ELF-1 (cell line): ENCODE results near the gene RUNX2.
"Not testable (repeated sequence)": the region's sequence is repeated elsewhere in the genome, so short reads cannot be mapped to it uniquely, and the experiment has no call there.

Source experiments
- DNase-seq: peaks from one replicate; pipeline ENCODE4 v3.0.0-alpha.2; 2016; ENCODE audit warnings: low read depth, low spot score

Gene RUNX2

GRCh38 chr6:45668705-45669104 lies 340.6 kb downstream of the RUNX2 start:
- no peak for DNase-seq

- DNase-seq = not testable (repeated sequence)
These were observed 345.0 kb downstream of the RUNX2 start for GRCh38 chr6:45673167-45673566.

GRCh38 chr6:45675166-45675565 lies 347.0 kb downstream of the RUNX2 start:
- DNase-seq = peak; percentile 50

DNA sequence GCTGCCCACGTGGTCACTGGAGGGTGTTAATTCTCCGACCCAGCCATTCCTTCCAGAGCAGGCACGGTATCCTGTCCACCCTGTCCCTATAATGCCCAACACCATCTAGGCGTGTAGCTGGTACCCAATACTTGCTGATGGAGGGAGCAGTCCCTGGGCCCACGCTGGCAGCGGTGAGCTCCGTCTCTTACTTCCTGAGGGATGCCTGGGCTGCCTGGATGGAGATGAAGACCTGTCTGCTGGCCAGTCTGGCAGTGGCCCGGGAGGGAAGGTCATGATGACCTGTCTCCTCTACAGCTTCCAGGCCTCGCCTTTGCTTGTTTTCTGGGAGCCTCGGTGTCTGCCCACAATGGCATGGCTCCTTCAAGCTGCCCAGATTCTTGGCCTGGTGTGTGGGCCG lies 347.5 kb downstream of the RUNX2 start:
- no peak for DNase-seq

DNA sequence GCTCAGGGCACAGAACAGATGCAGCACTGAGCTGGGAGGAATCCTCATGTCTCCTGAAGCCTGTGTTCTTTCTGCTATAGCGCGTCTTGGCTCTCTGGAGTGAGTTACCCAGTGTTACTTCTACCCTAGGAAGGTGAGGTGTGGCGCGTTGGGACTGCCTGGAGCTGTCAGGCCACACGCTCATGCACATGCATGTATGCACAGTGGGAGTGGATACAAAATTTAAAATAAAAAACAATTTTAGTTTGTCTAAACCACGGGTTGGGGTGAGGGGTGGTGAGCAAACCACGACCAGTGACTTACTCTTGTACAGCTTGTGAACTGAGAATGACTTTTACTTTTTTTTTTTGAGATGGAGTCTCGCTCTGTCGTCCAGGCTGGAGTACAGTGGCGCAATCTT lies 348.2 kb downstream of the RUNX2 start:
- no peak for DNase-seq

- no peak for DNase-seq
These were observed 349.5 kb downstream of the RUNX2 start for GRCh38 chr6:45677381-45678284.

DNA sequence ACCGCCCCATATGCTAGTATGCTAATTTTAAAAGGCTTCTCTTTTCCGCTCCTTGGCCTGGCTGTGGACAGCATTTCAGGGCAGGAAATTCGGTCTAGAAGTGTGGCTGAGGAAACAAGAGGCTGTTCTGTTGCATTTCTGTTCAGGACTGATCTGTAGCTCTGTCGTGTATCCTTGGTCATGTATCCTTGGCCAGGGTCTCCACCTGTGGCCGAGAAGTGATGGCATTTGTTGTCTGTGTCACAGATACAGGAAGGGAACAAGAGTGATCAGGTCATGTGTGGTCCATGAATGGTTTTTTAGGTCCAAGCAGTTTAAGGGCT lies 350.1 kb downstream of the RUNX2 start:
- DNase-seq = no peak

GRCh38 chr6:45679163-45679562 lies 351.0 kb downstream of the RUNX2 start:
- no peak for DNase-seq

DNA sequence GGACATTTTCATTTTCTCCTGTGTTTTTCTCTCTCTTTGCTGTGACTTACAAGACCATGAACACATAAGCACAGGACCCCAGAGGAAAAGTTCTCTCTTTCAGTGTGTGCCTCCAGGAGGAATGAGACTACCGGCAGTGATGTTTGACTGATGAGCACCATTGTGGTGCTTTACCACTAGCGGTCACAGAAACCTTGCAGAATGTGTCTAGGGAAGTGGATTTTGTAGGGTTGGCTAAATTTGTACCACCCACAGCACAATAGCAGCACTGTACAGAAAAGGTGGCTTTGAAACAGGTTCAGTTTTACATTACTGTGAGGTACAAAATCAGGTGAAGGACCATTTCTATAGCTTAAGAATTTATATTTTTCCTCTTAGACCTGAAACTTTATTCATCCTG lies 351.5 kb downstream of the RUNX2 start:
- DNase-seq = no peak

GRCh38 chr6:45681860-45682511 lies 353.9 kb downstream of the RUNX2 start:
- DNase-seq = peak; percentile 24

DNA sequence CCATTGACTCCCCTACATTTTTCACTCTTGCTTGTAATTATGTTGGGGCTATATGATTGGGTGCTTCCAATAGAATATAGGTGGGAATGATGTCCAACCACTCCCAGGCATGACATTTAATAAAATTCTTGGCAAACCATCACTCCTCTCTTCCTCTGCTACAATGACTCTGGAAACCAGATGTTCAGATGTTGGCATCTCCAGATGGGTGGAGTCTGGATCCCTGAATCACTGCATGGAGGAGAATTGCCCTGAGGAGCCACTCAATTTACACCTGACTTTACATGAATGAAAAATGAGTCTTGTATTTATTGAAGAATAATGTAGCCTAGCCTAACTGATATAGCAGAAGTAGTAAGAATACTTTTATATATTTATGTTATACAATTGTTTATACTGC lies 356.3 kb downstream of the RUNX2 start:
- DNase-seq = no peak

DNA sequence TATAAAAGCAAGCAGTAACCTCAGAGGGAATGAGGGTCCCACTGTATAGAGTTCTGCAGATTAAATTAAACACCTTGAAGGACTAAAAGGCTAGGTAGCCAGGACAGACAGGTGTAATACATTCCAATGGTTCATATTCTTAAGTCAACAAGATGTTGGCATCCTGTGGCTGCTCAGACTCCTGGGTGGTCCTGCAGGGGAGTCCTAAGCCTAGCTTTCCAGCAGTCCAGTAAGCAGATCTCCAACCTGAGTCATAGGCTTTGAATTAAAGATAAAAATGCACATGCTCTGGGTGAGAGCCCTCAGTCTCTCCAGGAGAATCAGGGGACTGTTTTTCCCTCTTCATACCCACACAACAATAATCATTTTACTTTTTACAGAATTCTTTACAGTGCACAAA lies 356.9 kb downstream of the RUNX2 start:
- DNase-seq = no peak

- DNase-seq = no peak
These were observed 358.9 kb downstream of the RUNX2 start for GRCh38 chr6:45686841-45687569.

- DNase-seq = no peak
These were observed 359.4 kb downstream of the RUNX2 start for GRCh38 chr6:45687570-45687969.

DNA sequence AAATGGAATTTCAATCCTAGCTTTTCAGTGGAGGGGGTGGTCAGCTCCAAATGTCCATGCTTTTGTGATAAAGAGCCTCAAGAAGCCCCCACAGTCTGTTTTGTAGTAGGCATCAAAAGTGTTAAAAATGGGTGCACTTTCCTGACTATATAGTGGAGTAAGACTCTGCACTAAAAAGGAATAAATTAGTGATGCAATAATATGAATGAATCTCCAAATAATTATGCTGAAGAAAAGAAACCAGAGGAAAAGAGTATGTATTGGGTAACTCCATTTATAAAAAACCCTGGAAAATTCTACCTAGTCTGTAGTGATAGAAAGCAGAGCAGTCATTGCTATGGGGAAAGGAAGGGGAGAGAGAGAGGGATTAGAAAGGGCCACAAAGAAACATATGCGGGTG lies 360.1 kb downstream of the RUNX2 start:
- no peak for DNase-seq

DNA sequence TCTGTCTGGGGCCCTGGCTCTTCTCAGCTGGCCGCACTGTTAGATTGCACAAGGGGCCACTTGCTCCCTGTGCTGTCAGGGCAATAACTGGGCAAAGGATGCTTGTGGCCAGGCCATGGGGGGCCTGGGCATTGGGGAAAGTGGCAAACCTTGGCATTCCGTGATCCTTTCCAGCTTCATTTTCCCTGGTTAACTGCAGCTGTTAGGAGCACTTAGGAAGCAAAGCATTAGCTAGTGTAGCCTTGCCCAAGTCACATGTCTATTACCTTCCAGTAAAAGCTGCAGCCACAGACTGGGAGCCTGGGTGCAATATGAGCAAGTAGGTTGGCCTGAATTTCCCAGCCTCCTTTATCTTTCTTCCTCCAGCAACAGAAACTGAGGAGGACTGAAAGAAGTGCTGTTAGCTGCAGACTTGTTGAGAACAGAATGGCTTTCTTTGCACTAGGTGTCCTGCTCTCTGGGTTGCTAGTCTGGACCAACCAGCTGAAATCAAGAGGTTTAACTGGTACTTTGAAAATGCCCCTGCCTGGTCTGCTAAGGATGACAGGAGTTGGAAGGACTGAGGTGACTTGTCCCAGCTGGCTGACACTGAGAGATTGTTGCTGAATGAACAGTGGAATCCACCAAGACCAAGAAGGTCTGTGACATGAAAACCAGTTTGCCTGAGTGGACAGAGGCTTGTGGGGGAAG lies 361.9 kb downstream of the RUNX2 start:
- no peak for DNase-seq

- DNase-seq = no peak
These were observed 362.7 kb downstream of the RUNX2 start for GRCh38 chr6:45690846-45691245.

DNA sequence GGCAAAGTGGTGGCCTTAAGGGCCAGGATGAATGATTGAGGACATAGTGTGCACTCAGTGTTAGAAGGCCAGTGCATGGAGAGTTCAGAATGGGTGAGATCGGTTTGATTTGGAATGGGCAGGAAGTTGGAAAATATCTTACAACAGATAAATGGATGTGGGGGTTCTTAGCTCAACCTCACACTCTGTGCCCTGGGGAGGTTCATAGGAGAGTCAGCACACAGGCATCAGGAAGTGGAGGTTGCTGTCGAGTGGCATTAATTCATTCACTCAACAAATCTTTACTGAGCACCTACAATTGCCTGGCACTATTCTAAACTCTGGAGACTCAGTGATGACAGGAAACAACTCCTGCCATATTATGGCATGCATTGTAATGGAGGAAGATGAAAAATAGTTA lies 363.3 kb downstream of the RUNX2 start:
- no peak for DNase-seq

DNA sequence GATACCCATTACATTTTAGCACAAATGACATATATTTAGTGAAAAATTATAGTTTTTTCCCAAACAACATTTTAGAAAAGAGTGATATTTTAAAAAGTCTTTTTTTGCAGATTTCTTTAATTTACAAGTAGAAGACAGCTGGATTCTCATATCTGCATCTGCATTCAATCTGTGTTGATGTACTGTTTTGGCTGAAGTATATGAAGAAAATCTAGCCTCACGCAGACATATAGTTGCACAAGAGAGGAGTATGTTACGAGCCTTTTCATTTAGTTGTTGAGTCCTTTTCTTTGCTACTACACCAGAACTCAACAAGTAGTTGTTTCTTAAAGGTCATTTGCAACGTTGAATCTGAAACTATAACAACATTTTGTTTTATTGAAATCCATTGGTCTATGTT lies 363.9 kb downstream of the RUNX2 start:
- DNase-seq = no peak

DNA sequence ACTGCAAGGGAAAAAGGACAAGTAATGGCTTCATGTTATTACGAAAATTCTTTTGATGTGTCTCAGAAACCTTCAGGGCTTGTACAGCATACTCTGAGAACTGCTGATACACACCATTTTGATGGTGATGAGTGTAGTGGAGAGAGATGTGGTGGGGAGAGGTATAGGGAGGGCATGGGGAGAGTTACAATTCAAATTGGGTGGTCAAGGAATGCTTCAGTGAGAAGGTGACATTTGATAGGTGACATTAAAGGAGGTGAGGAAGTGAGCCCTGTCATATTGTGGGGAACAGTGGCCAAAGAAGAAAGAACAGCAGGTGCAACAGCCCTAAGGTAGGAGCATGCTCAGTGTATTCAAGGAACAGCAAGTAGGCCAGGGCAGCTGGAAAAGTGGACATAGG lies 368.6 kb downstream of the RUNX2 start:
- no peak for DNase-seq

GRCh38 chr6:45697605-45698004 lies 369.5 kb downstream of the RUNX2 start:
- no peak for DNase-seq

DNA sequence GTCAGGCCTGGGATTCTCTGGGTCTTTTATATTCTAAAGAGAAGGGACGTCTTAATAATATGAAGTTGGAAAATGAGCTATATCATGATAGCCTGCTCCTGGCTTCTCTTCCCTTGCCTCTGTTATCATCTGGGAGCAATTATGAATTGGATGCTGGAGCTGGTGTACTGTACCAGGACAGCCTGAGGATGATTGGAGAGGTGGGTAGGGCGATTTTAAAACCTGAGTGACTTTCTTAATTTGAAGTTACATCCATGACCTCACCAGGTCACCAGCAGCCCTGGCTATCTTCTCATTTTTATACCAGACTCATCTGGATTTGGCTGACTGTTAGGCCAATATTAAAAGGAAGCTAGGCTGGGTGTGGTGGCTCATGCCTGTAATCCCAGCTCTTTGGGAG lies 369.9 kb downstream of the RUNX2 start:
- no peak for DNase-seq
